Neutrophil (primary cell): ENCODE measurements around the gene CCBE1.

Source experiments
- H3K27ac ChIP-seq: fragments of 200-600 bp; sonication (generic); 2 replicates; pipeline ENCODE4 v1.5.1; 2016; ENCODE audit warnings: mild to moderate bottlenecking, moderate library complexity
- H3K27me3 ChIP-seq: fragments of 200-600 bp; sonication (generic); 2 replicates; pipeline ENCODE4 v1.6.0; 2016; ENCODE audit warnings: mild to moderate bottlenecking
- H3K36me3 ChIP-seq: fragments of 200-600 bp; sonication (generic); 2 replicates; pipeline ENCODE4 v1.5.1; 2017
- H3K4me1 ChIP-seq, 2 experiments: fragments of 200-600 bp in 1 of 2; sonication (generic) in 1 of 2; 1 replicate in 1 of 2; 2 replicates in 1 of 2; pipeline versions ENCODE4 v1.5.1 to v1.6.1; 2013 to 2016; ENCODE audit warnings: low read depth in 1 of 2, low read length in 1 of 2, mild to moderate bottlenecking in 1 of 2, moderate library complexity in 1 of 2; ENCODE audit not compliant: control insufficient read depth in 1 of 2, insufficient read depth in 1 of 2
- H3K4me3 ChIP-seq, 2 experiments: fragments of 200-600 bp in 1 of 2; sonication (generic) in 1 of 2; 1 replicate in 1 of 2; 2 replicates in 1 of 2; pipeline ENCODE4 v1.5.1; 2013 to 2016; ENCODE audit warnings: low read depth in 1 of 2, low read length in 1 of 2, mild to moderate bottlenecking in 1 of 2, moderate library complexity in 1 of 2
- H3K9me3 ChIP-seq: fragments of 200-600 bp; sonication (generic); 2 replicates; pipeline ENCODE4 v1.5.1; 2016
- TF ChIP-seq, protein P1 (sequence below): fragments of 200-600 bp; sonication (generic); IDR thresholded peaks from 2 replicates; pipeline ENCODE4 v1.5.1; 2016; ENCODE audit warnings: antibody characterized with exemption

Gene CCBE1

DNA sequence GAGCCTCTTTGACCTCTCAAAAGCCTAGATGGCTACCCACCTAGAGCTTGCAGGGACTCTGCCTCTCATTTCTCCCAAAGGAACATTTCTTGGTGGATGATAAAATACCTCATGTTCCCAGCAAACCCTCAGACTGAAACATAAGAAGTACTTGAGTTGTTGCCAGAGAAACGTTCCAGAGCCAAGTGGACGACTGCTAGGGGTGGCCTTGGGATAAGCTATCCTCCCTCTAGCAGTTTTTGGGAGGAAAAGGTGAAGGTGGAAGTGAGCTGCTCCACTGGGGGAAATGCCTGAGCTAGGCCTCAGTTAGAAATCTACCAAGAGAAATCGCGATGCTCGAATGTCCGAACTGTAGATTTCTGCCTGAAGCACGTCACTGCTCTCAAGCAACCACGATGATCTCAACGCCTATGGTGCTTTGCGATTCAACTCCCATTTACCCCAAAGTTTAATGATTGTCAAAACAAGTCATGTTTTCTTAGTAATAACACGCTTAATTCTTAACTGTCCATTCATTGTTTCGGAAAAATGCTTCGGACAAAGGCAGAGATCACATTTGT lies 91.5 kb downstream of the CCBE1 start:
- no peaks in the 10 kb centered on the region for H3K27me3 ChIP-seq
- H3K36me3 ChIP-seq: no peaks in the 10 kb centered on the region
- H3K9me3 ChIP-seq: no peaks in the 10 kb centered on the region
- no peak overlapping the region for H3K4me3 ChIP-seq
- H3K27ac ChIP-seq: no peak overlapping the region
- TF ChIP-seq, protein P1, sequence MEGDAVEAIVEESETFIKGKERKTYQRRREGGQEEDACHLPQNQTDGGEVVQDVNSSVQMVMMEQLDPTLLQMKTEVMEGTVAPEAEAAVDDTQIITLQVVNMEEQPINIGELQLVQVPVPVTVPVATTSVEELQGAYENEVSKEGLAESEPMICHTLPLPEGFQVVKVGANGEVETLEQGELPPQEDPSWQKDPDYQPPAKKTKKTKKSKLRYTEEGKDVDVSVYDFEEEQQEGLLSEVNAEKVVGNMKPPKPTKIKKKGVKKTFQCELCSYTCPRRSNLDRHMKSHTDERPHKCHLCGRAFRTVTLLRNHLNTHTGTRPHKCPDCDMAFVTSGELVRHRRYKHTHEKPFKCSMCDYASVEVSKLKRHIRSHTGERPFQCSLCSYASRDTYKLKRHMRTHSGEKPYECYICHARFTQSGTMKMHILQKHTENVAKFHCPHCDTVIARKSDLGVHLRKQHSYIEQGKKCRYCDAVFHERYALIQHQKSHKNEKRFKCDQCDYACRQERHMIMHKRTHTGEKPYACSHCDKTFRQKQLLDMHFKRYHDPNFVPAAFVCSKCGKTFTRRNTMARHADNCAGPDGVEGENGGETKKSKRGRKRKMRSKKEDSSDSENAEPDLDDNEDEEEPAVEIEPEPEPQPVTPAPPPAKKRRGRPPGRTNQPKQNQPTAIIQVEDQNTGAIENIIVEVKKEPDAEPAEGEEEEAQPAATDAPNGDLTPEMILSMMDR: no peak
- no peaks in the 10 kb centered on the region for H3K4me1 ChIP-seq

DNA sequence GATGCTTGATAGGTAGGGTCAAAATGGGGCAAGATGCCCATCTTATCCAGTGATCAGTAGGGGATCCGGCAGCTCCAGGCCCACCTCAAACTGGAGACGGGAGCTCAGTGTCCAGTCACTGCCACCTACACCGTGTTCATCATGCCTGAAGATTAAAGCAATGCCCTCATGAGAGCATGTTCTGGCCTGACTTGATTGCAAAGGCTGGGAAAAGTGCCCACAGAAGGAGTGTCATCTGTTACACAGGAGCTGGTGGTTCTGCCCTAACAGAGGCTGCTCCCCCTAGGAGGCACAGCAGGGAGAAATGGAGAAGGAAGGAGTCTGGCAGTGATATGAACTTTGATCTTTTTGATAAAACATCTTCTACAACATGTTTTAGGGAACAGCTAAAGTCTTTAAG lies 92.3 kb downstream of the CCBE1 start:
- Histone ChIP-seq H3K9me3 (no peaks in the 10 kb centered on the region), H3K36me3 (no peaks in the 10 kb centered on the region), H3K27me3 (no peaks in the 10 kb centered on the region), H3K27ac (no peak overlapping the region), H3K4me3 (no peak overlapping the region), H3K4me1 (no peaks in the 10 kb centered on the region)
- TF ChIP-seq, protein P1: no peak

DNA sequence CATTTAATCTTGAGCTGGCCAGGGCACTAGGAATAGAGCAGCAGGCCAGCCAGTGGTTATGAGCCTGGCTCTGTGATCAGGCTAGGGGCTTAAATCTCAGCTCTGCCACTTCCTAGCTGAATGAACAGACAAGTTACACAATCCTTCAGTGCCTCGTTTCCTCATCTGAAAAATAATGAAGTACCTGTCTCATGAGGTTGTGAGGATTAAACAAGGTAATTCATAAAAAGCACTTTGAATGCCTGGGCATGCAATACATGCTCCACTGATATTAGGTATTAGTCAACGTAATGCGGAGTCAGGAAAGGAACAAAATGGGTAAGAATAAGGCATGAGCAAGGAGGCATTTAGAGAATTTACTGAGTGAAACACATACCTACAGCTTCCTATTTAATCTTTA lies 100.2 kb downstream of the CCBE1 start:
- Histone ChIP-seq H3K27ac (no peak overlapping the region), H3K4me3 (no peak overlapping the region), H3K36me3 (no peaks in the 10 kb centered on the region), H3K9me3 (no peaks in the 10 kb centered on the region), H3K4me1 (no peaks in the 10 kb centered on the region), H3K27me3 (no peaks in the 10 kb centered on the region)
- TF ChIP-seq, protein P1: no peak

DNA sequence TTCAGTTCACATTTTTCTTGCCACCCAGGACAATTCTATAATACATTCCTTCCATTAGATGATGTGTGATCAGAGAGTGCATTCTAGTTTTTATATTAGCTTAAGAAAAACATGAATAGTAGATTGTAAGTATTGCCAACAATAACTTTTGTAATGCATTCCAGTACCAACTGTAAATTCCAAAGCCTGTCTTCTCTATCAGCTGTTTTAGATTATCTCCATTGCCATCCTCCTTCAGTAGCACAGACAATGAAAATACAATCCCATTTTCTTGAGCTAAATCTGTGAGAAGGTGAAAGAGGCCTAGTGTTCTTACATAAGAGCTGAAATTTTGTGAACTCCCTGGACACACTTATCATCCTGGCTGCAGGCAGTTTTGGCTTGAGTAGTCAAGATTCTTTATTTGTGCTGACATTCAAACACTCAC lies 103.9 kb downstream of the CCBE1 start:
- no peak overlapping the region for H3K4me3 ChIP-seq
- H3K4me1 ChIP-seq: no peaks in the 10 kb centered on the region
- TF ChIP-seq, protein P1: no peak
- H3K27me3 ChIP-seq: no peaks in the 10 kb centered on the region
- H3K27ac ChIP-seq: no peak overlapping the region
- H3K36me3 ChIP-seq: no peaks in the 10 kb centered on the region
- no peaks in the 10 kb centered on the region for H3K9me3 ChIP-seq

DNA sequence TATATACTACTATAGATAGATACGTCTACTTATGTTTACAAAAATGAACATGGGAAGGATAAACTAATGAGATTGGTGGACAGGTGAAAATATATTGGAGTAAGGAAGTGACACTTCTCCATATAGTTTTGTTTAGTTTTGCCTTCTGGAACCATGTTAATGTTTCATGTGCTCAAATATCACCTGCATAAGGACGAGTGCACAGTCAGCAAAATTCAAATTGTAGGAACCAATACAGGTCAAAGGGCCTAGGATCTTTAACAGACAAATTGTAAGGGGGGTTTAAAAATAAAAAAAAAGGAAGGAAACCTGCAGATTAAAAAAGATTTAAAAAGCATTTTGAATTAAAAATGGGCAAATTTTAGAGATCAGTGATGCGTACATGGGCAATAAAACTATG lies 104.6 kb downstream of the CCBE1 start:
- TF ChIP-seq, protein P1: no peak
- Histone ChIP-seq H3K36me3 (no peaks in the 10 kb centered on the region), H3K4me3 (no peak overlapping the region), H3K9me3 (no peaks in the 10 kb centered on the region), H3K4me1 (no peaks in the 10 kb centered on the region), H3K27me3 (no peaks in the 10 kb centered on the region), H3K27ac (no peak overlapping the region)

DNA sequence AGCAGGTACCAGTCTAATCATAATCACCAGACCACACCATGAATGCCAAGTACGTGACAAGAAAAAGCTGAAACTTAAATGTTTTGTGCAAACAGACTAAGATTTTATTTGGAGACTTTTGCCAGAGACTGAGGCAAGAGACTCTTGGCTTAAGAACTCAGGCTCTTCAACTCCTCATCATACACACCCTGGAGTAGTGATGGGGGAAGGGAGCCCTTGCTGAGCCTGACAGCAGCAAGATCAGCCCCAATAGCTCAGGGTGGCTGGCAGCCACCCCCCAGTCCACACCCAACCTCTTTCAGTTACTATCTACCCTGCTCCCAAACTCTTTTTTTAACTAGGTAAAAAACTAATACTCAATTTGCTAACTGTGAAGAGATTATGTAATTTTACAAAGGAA lies 114.8 kb downstream of the CCBE1 start:
- no peak overlapping the region for H3K4me3 ChIP-seq
- H3K27ac ChIP-seq: no peak overlapping the region
- TF ChIP-seq, protein P1: no peak
- no peaks in the 10 kb centered on the region for H3K4me1 ChIP-seq
- H3K27me3 ChIP-seq: no peaks in the 10 kb centered on the region
- H3K36me3 ChIP-seq: no peaks in the 10 kb centered on the region
- no peaks in the 10 kb centered on the region for H3K9me3 ChIP-seq
